Measurements from ENCODE around the gene UBE2Z. TPM values are rescaled to one million over a fixed set of nuclear protein-coding genes. Genes with fewer than 3 reads are reported as not detected.

The UBE2Z gene
- total RNA-seq, 1 donor from 2014 or later = 69.2 TPM

- DNase-seq (ENCODE audit: low read depth) = no peak
Observed at GRCh38 chr17:48952904-48953303, 44.7 kb downstream of the UBE2Z start.

DNA sequence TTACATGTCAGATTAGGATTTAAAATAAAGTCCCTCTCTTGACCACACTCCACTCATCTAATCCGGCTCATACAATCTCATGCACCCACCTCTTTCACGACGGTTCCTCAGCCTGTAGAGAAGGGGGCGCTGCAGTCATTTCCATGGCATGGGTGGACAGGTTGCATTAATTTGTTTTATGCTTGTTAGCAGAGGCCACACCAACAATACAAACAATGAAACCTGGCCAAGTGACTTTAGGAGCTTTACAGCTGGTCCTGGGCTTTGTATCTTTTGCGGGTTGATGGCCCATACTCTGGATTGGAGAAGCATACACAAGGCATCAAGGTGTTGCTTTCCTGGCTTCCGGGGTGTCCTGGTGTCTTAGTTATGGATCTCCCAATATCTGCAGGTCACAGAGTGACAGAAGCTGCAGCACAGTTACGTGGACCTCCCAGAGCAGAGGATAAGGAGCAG is 46.1 kb downstream of the UBE2Z start:
- peak; percentile 55 for DNase-seq (ENCODE audit: low read depth)

DNA sequence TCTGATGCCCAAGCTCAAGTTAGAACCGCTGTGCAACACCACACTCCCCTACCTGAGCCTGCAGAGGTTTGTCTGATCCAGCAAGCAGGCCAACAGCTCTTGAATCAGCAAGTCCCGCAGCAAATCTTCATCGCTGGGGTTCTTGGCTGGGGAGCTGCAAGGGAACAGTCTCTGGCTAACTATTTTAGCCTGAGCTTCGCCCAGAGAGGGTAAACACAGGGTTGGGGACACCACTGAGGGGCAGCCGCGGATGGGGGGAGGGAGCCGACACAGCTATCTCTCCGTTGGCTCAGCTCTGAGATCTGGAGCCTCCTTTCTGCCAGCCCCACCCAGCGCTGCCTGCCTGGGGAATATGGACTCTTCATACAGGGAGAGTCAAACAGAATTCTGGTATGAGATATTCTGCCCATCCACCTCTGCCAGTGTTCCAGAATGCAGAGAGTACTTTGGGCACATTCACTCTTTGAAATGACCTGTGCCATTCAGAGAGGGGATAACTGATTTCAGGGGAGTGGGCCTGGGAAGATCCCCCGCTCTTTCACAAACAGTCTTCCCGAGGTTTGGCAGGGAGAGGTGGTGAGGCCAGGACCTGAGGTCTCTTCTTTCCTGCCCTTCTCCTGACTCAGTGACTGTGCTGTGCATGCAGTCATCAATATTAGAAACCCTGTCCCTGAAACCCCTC is 52.8 kb downstream of the UBE2Z start:
- peak; percentile 73 for DNase-seq (ENCODE audit: low read depth)

DNA sequence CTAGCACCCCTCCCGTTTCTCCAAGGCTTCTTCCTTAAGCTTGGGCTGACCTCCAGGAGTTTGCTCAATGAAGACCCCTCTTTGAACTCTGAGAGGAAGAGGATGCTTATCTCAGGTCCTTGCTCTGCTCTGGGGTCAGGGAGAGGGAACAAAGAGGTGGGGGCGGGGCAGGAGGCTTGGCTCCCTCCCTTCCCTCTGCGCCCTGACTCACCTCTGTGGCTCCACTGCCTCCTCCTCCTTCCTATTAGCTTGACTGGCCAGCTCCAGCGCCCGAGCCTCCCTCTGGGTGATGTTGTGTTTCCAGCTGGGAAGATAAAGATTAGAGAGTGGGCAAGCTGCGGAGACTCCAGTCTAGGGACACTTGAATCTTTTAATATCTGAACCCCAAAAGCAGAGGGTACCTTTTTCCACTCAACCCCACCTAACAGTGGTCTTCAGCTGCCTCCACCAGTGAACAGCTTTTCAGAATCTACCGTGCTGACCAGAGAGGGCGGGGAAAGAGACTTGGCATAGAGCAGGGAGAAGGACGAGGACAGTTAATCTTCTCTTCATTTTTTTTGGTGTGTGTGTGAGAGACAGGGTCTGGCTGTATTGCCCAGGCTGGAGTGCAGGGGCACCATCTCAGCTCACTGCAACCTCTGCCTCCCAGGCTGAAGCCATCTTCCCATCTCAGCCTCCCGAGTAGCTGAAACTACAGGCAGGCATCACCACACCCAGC is 53.5 kb downstream of the UBE2Z start:
- DNase-seq (ENCODE audit: low read depth) = peak; percentile 64

- DNase-seq (ENCODE audit: low read depth) = peak; percentile 36
Observed at GRCh38 chr17:48970224-48970623, 62.0 kb downstream of the UBE2Z start.

- no peak for DNase-seq (ENCODE audit: low read depth)
Observed at GRCh38 chr17:48970865-48971687, 62.9 kb downstream of the UBE2Z start.

- no peak for DNase-seq (ENCODE audit: low read depth)
Observed at GRCh38 chr17:48972749-48973097, 64.5 kb downstream of the UBE2Z start.

DNA sequence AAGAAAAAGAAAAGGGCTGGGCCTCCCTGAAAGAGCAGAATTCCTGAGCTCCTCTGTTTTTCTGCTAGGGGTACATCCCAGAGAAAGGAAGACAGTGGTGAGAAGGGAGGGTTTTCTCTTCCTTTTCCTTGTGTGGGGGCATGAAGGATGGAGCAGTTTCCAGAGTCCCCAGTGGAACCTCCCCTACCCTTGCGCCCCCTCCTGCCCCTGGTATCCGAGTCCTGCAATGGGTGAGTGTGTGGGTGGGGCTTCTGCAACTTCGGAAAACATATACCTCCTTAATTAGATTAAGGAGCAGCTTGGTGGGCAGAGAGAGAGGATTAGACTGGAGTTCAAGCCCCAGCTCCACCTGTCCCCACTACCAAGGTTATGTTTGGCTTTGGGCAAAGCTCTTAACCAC is 65.6 kb downstream of the UBE2Z start:
- DNase-seq (ENCODE audit: low read depth) = no peak

Other genes starting within 250 kb of the UBE2Z start
- gene PRAC1, start 185.9 kb upstream of the UBE2Z start, total RNA-seq = not detected in 2 replicates
- gene PRAC2, start 185.2 kb upstream of the UBE2Z start, total RNA-seq = not detected in 2 replicates
- gene HOXB13, start 179.7 kb upstream of the UBE2Z start, total RNA-seq = 1.3 and 1.5 TPM in 2 replicates
- gene TTLL6, start 91.2 kb upstream of the UBE2Z start, total RNA-seq = not detected in 2 replicates
- 36.8 and 43.0 TPM in 2 replicates for gene CALCOCO2, start 77.4 kb upstream of the UBE2Z start, total RNA-seq
- gene ATP5MC1, start 15.6 kb upstream of the UBE2Z start, total RNA-seq = 165 and 189 TPM in 2 replicates
- 93.2 and 113 TPM in 2 replicates for gene SNF8, start 36.4 kb downstream of the UBE2Z start, total RNA-seq
- not detected in 2 replicates for gene GIP, start 60.2 kb downstream of the UBE2Z start, total RNA-seq
- gene IGF2BP1, start 89.0 kb downstream of the UBE2Z start, total RNA-seq = 6.7 and 9.3 TPM in 2 replicates
- gene B4GALNT2, start 224.4 kb downstream of the UBE2Z start, total RNA-seq = not detected in 2 replicates

Data from myocyte (in vitro differentiated cells).